Measurements from ENCODE around the gene CDK4.

Gene CDK4

GRCh38 chr12:57744777-57745484 is 7.2 kb downstream of the CDK4 start, which contains the start of gene TSPAN31:
TSPAN31 (plus strand) TSS chr12:57745039; CDS start chr12:57745155, 116 bp downstream.
- H3K4me3 Mint-ChIP-seq: peak within 1 kb of the TSS; percentile 96
- H3K27ac Mint-ChIP-seq: peak within 1 kb of the TSS; percentile 94 to 96
- H3K27me3 Mint-ChIP-seq: no peaks in the 10 kb centered on the region
- ATAC-seq (replicated peaks) (peak; percentile 73), DNase-seq (peak; percentile 89 to 93 (median 91))
- peaks cover 66% of the 10 kb centered on the region for H3K36me3 Mint-ChIP-seq (ENCODE audit: insufficient read depth)
- H3K9me3 Mint-ChIP-seq: no peaks in the 10 kb centered on the region
- H3K4me1 Mint-ChIP-seq (ENCODE audit: low read depth in 2 of 2): peaks cover 37 to 46% of the 10 kb centered on the region in 2 donors

- Mint-ChIP-seq H3K9me3 (no peaks in the 10 kb centered on the region), H3K4me3 (peak overlapping the region; percentile 96), H3K36me3 (ENCODE audit: insufficient read depth) (peaks cover 70% of the 10 kb centered on the region), H3K4me1 (ENCODE audit: low read depth in 2 of 2) (peaks cover 43 to 51% of the 10 kb centered on the region in 2 donors), H3K27me3 (no peaks in the 10 kb centered on the region), H3K27ac (peak overlapping the region; percentile 94 to 96)
- ATAC-seq (replicated peaks) (peak; percentile 31), DNase-seq (peak; percentile 66 to 71 (median 68))
These were observed 7.8 kb downstream of the CDK4 start for GRCh38 chr12:57744194-57744776.

DNA sequence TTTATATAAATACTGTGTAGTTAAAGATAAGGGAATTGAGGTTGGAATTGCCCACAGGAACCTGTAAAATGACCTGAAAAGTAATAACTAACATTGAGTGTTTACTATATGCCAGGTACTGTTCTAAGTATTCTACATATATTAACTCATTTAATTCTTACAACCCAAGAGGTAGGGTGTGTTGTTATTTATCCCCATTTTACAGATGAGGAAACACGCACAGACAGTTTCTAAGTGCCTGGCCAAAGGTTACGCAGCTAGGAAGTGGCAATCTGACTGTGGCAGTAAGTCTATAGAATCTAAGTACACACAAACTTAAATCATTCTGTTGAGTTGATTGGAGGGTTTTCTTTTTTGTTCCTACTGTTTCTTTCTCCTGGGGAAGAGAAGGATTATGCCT is 8.3 kb downstream of the CDK4 start:
- ATAC-seq (replicated peaks): no peak
- Mint-ChIP-seq H3K4me3 (peak overlapping the region; percentile 96), H3K27ac (peak overlapping the region; percentile 94 to 96), H3K36me3 (ENCODE audit: insufficient read depth) (peaks cover 70% of the 10 kb centered on the region), H3K4me1 (ENCODE audit: low read depth in 2 of 2) (peaks cover 46 to 55% of the 10 kb centered on the region in 2 donors), H3K27me3 (no peaks in the 10 kb centered on the region), H3K9me3 (no peaks in the 10 kb centered on the region)
- no peak for DNase-seq

DNA sequence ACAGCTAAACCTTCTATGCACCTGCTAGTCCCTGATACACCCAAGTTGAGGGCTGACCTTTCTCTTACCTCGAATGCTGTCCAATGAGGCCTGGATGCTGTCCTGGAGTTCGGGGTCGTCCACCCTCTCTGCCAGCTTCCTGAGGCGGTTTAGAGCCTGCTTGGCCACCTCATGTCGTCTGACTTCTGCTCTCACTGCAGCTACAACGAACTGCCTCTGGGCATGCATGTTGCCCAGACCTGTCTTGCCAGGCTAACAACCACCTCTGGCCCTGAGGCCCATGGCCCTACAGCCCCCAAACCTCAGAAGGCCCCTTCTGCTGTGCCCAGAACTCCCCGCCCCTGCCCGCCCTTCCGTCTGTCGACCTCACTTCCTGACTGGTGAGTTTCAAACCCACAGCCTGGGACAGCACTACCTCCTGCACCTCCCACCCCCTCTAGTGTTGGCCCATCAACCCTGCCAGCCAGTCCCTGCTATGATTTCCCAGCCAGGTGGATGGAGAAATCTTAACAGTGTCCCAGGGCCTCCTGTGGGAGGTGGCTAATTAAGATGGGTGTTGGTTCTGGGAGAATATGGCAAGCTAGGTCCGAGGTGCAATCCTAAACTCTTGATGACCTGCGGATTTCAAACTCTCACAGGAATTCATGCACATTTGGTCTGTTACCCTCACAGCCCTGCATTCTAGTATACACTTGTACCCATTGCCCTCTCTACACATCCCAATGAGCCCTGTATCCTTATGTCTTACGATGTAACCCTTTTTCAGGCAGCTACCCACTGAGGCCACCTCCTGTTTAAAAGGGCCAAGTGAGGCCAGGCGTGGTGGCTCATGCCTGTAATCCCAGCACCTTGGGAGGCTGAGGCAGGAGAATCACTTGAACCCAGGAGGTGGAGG is 10.0 kb downstream of the CDK4 start:
- H3K4me1 Mint-ChIP-seq (ENCODE audit: low read depth in 2 of 2): peaks cover 46 to 55% of the 10 kb centered on the region in 2 donors
- H3K9me3 Mint-ChIP-seq: no peaks in the 10 kb centered on the region
- H3K36me3 Mint-ChIP-seq (ENCODE audit: insufficient read depth): peaks cover 58% of the 10 kb centered on the region
- peak overlapping the region; percentile 97 for H3K27ac Mint-ChIP-seq
- ATAC-seq (replicated peaks) (peak; percentile 58), DNase-seq (peak; percentile 69 to 71 (median 70))
- no peaks in the 10 kb centered on the region for H3K27me3 Mint-ChIP-seq
- H3K4me3 Mint-ChIP-seq: peak overlapping the region; percentile 84 to 88

DNA sequence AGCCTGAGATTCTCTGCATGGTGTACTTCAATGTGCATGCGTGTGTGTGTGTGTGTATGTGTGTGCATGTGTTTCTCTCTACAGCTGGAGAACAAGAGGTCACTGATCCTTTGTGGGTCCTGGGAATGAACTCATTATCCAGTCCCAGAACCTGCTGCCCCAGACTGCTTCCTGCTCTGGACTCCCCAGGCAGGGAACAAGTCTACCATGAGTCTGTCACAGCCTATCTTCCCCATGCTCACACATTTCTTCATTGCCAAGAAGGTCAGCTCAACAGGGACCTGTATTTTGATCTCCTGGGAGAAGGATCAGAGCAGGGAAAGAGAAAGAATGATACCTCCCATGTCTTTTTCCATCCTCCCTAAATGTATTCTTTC is 10.7 kb downstream of the CDK4 start:
- peaks cover 52 to 62% of the 10 kb centered on the region in 2 donors for H3K4me1 Mint-ChIP-seq (ENCODE audit: low read depth in 2 of 2)

GRCh38 chr12:57740656-57741412 is 11.3 kb downstream of the CDK4 start:
- Mint-ChIP-seq H3K9me3 (no peaks in the 10 kb centered on the region), H3K27ac (peak overlapping the region; percentile 97), H3K36me3 (ENCODE audit: insufficient read depth) (peaks cover 60% of the 10 kb centered on the region), H3K27me3 (no peaks in the 10 kb centered on the region), H3K4me1 (ENCODE audit: low read depth in 2 of 2) (peaks cover 52 to 59% of the 10 kb centered on the region in 2 donors), H3K4me3 (peak overlapping the region; percentile 84 to 88)
- DNase-seq: peak; percentile 80 to 81 (median 81)
- peak; percentile 73 for ATAC-seq (replicated peaks)

More for the DNA sequence above, 10.7 kb downstream of the CDK4 start:
- Mint-ChIP-seq H3K27me3 (no peaks in the 10 kb centered on the region), H3K27ac (peak overlapping the region; percentile 97), H3K9me3 (no peaks in the 10 kb centered on the region), H3K36me3 (ENCODE audit: insufficient read depth) (peaks cover 57% of the 10 kb centered on the region), H3K4me3 (peak overlapping the region; percentile 84 to 88)
- DNase-seq (no peak), ATAC-seq (replicated peaks) (no peak)

- Mint-ChIP-seq H3K4me1 (ENCODE audit: low read depth in 2 of 2) (peaks cover 45 to 52% of the 10 kb centered on the region in 2 donors), H3K4me3 (peak overlapping the region; percentile 84 to 88)
- ATAC-seq (replicated peaks): no peak
These were observed 12.1 kb downstream of the CDK4 start for GRCh38 chr12:57739914-57740538.

GRCh38 chr12:57739387-57739786 is 12.7 kb downstream of the CDK4 start:
- Mint-ChIP-seq H3K4me1 (ENCODE audit: low read depth in 2 of 2) (peaks cover 46 to 52% of the 10 kb centered on the region in 2 donors), H3K36me3 (ENCODE audit: insufficient read depth) (peaks cover 57% of the 10 kb centered on the region), H3K9me3 (no peaks in the 10 kb centered on the region), H3K4me3 (peak overlapping the region; percentile 74 to 84), H3K27ac (peak overlapping the region; percentile 92 to 97), H3K27me3 (no peaks in the 10 kb centered on the region)
- no peak for DNase-seq
- ATAC-seq (replicated peaks): no peak

More at GRCh38 chr12:57739914-57740538, 12.1 kb downstream of the CDK4 start:
- no peaks in the 10 kb centered on the region for H3K27me3 Mint-ChIP-seq
- peak overlapping the region; percentile 97 for H3K27ac Mint-ChIP-seq
- H3K9me3 Mint-ChIP-seq: no peaks in the 10 kb centered on the region
- DNase-seq: no peak
- peaks cover 58% of the 10 kb centered on the region for H3K36me3 Mint-ChIP-seq (ENCODE audit: insufficient read depth)

GRCh38 chr12:57738661-57739237 is 13.4 kb downstream of the CDK4 start, which contains the start of gene AGAP2:
AGAP2 (minus strand) TSS chr12:57738742; CDS start chr12:57738246, 496 bp downstream.
- peaks cover 57% of the 10 kb centered on the region for H3K36me3 Mint-ChIP-seq (ENCODE audit: insufficient read depth)
- H3K27ac Mint-ChIP-seq: peak within 1 kb of the TSS; percentile 92 to 97
- no peaks in the 10 kb centered on the region for H3K27me3 Mint-ChIP-seq
- DNase-seq: no peak
- H3K4me1 Mint-ChIP-seq (ENCODE audit: low read depth in 2 of 2): peaks cover 42 to 50% of the 10 kb centered on the region in 2 donors
- no peaks in the 10 kb centered on the region for H3K9me3 Mint-ChIP-seq
- peak within 1 kb of the TSS; percentile 74 to 84 for H3K4me3 Mint-ChIP-seq
- no peak for ATAC-seq (replicated peaks)

DNA sequence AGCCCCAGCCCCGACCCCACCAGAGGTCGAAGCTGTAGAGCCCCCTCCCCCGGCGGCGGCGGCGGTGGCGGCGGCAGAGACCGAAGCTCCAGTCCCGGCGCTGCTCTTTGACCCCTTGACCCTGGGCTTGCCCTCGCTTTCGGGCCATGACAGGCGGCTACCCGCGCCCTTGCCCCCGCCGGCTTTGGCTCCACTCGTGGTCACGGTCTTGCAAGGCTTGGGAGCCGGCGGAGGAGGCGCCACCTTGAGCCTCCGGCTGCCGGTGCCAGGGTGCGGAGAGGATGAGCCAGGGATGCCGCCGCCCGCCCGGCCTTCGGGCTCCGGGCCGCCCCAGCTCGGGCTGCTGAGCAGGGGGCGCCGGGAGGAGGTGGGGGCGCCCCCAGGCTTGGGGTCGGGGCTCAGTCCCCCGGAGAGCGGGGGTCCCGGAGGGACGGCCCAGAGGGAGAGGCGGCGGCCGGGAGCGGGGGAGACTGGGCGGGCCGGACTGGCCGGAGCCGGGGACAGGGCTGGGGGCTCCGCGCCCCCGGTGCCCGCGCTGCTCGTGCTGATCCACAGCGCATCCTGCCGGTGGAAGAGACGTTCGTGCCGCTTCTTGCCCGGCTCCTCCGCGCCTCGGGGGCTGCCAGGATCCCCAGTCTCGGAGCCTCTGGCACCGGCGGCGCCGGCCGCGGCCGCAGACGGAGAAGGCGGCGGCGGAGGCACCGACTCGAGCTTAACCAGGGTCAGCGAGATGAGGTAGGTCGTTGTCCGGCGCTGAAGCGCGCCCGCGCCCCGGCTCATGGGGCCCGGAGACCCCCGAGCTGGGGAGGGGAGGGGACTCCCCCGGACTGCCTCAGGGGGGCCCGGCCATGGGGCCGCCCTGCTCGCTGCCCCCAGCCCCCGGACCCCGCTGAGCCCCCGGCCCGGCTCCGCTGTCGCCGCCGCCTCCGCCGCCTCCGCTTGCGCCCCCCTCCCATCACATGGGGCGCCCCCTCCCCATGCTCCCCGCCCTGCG is 14.3 kb downstream of the CDK4 start:
- DNase-seq: no peak

DNA sequence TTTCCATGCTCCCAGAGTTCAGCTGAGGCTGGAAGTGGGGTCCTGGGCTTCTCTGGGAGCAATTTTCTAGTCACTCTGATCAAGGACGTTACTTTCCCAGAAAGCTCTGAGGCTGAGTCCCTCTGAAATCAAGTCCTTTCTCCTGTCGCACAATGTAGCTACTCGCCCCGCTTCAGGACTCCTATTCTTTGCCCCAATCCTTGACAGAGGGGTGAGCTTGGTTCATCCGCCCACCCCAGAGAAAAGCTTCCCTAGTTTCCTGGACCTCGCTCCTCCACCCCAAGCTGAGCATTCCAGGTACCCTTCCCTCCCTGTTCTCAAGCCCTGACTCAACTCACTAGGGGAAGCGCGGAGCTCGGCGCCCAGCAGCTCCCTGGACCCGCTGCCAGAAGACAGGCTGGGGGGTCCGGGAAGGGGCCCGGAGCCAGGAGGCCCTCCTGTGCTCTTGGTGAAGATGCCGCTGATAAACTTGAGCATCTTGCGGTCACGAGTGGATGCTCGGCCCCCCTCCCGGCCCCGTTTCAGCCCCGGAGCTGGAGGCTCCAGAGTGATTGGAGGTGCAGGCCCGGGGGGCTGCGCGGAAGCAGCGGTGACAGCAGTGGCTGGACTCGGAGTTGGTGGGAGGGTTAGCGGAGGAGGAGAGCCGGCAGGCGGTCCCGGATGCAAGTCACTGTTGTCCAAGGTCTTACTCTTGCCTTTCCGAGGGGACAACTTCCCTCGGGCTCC is 15.2 kb downstream of the CDK4 start:
- H3K9me3 Mint-ChIP-seq: no peaks in the 10 kb centered on the region

More for the DNA sequence above, 14.3 kb downstream of the CDK4 start:
- no peak for ATAC-seq (replicated peaks)
- H3K4me1 Mint-ChIP-seq (ENCODE audit: low read depth in 2 of 2): peaks cover 42 to 50% of the 10 kb centered on the region in 2 donors
- no peak overlapping the region for H3K4me3 Mint-ChIP-seq
- peaks cover 64% of the 10 kb centered on the region for H3K36me3 Mint-ChIP-seq (ENCODE audit: insufficient read depth)
- H3K27ac Mint-ChIP-seq: no peak overlapping the region
- no peaks in the 10 kb centered on the region for H3K27me3 Mint-ChIP-seq
- H3K9me3 Mint-ChIP-seq: no peaks in the 10 kb centered on the region

More for the DNA sequence above, 15.2 kb downstream of the CDK4 start:
- H3K4me1 Mint-ChIP-seq (ENCODE audit: low read depth in 2 of 2): peaks cover 39 to 43% of the 10 kb centered on the region in 2 donors
- H3K27ac Mint-ChIP-seq: peak overlapping the region; percentile 85 to 86
- ATAC-seq (replicated peaks): no peak
- H3K36me3 Mint-ChIP-seq (ENCODE audit: insufficient read depth): peaks cover 69% of the 10 kb centered on the region
- no peak for DNase-seq
- no peak overlapping the region for H3K4me3 Mint-ChIP-seq
- H3K27me3 Mint-ChIP-seq: no peaks in the 10 kb centered on the region

All from effector memory CD8-positive, alpha-beta T cell (primary cell).